Activated CD4-positive, CD25-positive, alpha-beta regulatory T cell treated with anti-CD3 and anti-CD28 coated beads, Interleukin-2, amount 50 U/mL, for 24 hours (primary cell): ENCODE measurements around the gene FAM228B.
"Not testable (repeated sequence)": the region's sequence is repeated elsewhere in the genome, so short reads cannot be mapped to it uniquely, and the experiment has no call there.

Experiments used
- ATAC-seq, 2 donors: fragments of 150-1000 bp; cut with Tn5 transposase; one replicate each; pipeline ENCODE4 v1.10.0; 2021; ENCODE audit warnings: mild to moderate bottlenecking in 1 of 2, moderate library complexity in 1 of 2

Gene FAM228B

DNA sequence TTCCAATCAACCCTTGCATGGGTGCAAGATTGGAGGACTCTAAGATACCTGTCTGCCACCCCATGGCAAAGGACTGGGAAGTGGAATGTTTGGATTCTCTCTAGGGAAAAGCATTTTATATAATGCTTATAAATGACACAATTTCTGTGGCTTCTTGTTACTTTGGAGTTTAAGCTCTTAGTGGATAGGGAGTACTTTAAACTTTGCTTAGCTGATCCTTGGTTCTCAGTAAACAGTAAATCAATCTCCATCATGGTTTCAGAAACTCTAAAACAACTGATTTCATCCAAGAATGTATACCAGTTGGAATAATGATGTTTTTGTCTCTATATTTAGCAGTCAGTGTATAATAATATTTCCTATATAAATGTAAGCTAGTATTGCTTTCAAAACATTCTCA is 37.5 kb downstream of the FAM228B start:
- ATAC-seq, result no peak

DNA sequence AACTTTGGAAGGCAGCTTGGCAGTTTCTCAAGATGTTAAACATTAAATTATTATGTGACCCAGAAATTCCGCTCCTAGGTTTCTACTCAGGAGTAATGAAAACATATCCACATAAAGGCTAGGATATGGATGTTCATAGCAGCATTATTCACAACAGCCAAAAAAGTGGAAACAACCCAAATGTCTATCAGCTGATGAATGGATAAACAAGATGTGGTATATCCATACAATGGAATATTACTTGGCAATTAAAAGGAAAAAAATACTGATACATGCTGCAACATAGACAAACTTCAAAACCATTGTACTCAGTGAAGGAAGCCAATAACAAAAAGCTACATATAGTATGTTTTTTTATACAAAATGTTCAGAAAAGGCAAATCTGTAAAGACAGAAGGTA is 39.2 kb downstream of the FAM228B start:
- no peak for ATAC-seq

- ATAC-seq, result no peak
Measured at GRCh38 chr2:24163186-24163585, 39.9 kb downstream of the FAM228B start.

DNA sequence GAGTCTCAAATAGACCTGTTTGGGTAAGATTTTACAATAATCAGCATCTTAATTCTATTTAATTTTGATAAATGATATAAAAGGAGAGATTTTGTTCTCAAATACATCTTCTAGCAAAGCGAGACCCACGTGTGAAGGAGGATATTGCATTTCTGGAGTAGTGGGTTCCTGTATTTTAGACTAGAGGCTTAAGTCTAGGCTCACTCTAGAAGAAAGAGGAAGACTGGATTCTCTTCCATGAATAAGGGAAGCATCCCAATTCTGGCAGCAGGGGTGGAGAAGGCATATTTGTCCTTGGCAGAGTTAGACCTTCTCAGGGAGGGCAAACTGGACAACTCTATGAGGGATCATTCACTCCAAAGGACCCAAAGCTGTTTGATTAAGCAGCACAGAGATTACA is 40.3 kb downstream of the FAM228B start:
- no peak for ATAC-seq

DNA sequence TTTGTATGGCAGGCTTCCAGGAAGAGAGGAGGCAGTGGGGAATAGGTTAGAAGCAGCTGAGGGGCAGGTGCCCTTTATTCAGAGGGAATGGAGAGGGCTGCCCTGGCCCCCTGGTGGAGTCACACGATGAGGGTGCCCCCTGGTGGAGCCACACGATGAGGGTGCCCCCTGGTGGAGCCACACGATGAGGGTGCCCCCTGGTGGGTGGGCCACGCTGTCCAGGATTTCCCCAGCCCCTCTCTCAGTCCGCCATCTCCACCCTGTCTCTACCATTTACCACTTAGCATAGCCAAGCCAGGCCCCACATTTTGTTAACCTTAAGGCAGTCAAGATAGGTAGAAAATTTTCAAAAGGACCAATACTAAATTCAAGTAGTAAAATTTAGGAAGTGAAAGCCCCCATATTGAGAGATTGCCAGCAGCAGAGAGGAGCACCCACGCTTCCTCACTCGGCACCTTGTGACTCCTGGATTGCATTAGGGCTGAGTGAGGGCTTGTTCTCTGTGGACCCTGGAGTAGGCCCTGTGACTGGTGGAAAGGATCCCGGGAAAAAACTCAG is 41.2 kb downstream of the FAM228B start:
- peak; percentile 21 to 24 for ATAC-seq

DNA sequence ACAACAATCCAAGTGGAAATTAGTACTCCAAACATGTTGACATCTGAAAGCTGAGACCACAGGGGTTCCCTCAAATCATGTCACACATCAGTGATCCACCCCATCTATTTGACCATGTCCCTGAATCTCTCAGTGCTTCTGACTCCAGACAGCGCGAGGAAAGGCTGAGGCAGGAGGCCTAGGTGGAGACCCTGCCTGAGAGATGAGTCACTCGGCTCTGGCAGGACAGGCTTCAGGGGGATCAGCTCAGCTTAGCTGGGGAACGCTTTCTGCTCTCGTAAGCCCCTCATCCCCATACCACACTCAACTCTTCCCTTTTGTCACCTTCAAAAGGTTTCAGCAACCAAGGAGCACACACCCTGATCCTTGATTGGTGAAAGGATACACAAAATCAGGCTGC is 45.8 kb downstream of the FAM228B start:
- ATAC-seq, result no peak

- ATAC-seq, result no peak
Measured at GRCh38 chr2:24174851-24175277, 51.6 kb downstream of the FAM228B start, which contains the start of gene FAM228A. TSS of gene FAM228A (plus strand) at chr2:24175053. CDS start at chr2:24175481, 428 bp downstream.

DNA sequence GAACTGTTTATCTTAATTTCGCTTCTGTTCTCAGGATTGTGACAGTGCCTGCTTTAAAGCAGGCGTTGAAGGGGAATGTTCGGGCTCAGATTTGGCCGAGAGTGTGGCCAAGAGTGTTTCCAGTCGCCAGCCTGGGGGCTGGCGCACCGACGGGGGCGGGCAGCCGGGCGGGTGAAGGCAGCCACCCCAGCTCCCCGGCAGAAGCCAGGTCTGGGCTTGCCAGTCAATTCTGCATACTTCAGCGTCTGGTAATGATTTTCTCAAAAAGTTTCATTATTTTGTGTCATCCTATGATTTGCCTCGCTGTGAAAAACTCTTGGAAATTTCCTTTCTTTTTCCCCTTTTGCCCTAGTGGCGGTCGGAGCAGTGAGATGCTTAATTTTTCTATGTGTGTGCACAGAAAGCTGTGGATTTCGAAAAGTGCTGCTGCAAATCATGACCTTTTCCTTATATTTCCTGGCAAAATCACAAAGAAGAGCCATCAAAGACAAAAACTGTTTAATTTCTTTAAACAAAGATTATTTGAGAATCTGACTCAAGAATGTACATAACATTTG is 52.4 kb downstream of the FAM228B start:
- ATAC-seq, result no peak

DNA sequence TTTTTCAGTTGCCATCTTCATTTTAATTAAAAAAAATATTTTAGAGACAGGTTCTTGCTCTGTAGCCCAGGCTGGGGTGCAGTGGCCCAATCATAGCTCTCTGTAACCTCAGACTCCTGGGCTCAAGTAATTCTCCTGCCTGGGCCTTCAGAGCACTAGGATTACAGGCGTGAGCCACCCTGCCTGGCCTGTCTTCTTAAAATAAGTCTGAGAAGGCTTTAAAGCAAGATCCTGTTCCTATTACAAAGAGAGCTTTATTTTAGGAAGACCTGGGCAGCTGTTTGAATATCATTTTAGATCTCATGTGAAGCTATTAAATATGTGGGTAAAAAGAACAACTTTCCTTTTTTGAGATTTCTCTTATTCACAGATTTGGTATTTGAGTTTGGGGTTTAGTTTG is 53.1 kb downstream of the FAM228B start:
- no peak for ATAC-seq

DNA sequence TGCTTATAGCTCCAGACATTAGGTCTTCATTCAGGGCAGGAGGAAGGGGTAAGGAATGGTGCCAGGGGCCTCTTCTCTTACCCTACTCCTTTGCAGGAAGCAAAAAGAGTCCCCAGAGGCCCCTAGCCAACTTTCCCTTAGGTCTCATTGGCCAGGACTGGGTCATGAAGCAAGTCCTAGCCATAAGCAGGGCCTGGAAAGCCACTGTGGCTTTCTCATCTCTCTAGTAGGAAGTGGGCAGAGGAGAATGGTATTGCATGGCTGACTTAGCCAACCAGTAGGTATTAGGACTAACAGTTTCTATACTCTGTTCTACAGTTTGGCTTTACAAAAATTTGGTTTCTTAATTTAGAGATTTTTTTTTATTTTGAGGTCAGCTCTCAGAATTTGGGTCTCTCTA is 56.4 kb downstream of the FAM228B start:
- ATAC-seq, result no peak

DNA sequence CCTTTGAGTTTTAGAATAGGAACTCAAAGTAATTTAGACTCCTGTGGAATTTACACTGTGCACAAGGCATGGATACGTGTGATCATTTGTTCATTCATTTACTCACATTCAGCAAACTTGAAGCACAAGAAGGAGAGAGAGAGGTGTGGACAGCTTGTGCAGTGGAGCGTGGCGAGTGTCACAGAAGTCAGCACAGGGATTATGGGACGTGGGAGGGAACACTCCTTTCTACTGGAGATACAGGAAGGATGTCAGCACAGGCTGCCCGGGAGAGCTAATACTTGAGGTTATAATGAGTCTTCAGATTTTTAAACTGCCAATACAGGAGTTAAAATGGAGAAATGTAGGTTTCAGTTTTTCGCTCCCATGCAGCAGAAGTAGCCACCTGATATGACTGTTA is 58.6 kb downstream of the FAM228B start:
- no peak for ATAC-seq

DNA sequence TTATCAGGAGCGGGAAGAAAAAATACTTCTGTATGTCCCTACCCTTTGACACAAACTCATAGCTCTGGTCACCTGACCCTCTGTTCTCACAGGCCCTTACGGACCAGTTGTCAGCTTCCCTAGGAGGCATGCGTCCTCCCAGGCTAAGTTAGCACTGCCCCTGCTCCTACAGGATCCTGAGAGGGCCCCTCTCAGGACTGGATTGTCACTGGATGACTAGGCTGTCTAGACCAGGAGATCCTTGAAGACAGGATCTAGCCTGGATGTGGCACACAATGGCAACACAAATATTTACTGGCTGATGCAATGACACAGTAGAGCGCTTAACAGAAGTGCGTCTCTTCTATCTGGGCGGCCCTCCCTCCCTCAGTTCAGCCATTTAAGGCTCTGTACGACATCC is 59.2 kb downstream of the FAM228B start:
- no peak for ATAC-seq

- ATAC-seq, result no peak
Measured at GRCh38 chr2:24183366-24184069, 60.2 kb downstream of the FAM228B start.

DNA sequence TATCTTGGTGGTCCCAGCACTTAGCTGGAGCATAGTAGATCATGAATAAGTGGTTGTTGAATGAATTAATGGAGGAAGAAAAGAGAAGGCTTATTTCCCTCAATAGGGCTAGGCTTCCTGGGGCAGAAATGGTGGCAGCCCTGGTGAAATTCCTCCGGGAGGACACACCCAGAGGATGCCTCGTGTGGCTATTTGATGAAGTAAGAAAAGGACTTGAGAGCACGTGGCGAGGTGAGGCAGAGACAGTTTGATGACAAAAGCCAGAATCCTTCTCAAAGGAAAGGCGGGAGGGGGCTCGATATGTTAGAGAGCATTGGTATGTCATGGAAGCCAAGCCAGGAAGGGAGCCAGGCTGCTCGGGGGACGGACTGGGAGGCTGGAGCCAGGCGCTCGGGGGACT is 66.3 kb downstream of the FAM228B start:
- no peak for ATAC-seq

DNA sequence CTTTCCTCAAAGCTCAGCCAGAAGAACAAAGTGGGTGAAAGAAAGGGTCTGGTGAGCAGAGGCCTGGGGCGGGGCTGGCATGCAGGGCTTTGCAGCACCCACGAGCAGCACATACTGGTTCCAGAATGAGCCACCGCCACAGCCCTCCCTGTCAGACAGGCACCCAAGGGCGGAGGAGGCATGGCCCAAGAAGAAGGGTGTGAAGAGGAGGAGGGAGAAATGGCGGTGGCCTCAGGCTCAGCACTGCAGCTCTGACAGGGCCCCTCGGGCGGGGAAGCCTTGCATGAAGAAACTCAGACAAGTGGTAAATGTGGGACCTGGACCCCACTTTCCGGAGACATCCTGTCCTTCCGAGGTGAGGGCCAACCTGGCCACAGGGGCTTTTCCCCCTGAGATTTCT is 67.2 kb downstream of the FAM228B start:
- no peak for ATAC-seq

DNA sequence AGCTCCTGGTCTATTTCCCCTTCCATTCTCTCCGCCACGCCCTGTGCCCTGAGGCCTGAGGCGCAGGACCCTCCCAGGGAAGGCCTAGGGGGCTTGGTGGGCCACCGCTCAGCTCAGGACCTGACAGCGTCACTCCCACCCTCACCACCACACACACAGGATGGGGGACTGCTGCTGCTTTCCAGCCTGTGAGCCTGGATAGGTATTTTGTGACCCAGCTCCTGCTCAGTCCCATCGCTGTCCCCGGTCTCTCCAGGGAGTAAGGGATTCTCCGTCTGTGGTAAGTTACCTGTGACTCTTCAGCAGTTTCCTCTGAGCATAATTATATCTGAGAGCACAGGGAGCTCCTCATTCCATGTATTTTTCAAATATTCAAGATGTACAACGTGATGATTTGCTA is 67.9 kb downstream of the FAM228B start:
- no peak for ATAC-seq

DNA sequence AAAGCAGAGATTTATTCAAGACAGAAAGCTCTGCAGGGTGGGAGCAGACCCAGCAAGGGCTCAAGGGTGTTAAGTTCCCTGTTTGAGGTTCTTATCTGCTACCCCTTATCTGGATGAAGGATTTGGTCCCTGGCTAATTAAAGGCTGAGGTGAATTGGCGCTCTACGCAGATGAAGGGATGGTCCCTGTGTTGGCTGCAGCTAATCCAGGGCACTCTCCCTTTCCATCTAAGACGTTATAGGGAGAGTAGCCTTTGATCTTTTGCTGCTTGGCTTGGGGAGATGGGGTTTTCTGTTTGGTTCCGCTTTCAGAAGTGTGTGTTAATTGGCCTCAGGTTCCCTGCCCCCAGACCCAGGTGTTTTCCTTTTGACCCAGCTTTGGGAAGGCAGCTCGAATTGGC is 68.6 kb downstream of the FAM228B start:
- ATAC-seq, result no peak

GRCh38 chr2:24197213-24197612 is 73.9 kb downstream of the FAM228B start:
- not testable (repeated sequence) for ATAC-seq

GRCh38 chr2:24199968-24200590 is 76.8 kb downstream of the FAM228B start:
- no peak for ATAC-seq

DNA sequence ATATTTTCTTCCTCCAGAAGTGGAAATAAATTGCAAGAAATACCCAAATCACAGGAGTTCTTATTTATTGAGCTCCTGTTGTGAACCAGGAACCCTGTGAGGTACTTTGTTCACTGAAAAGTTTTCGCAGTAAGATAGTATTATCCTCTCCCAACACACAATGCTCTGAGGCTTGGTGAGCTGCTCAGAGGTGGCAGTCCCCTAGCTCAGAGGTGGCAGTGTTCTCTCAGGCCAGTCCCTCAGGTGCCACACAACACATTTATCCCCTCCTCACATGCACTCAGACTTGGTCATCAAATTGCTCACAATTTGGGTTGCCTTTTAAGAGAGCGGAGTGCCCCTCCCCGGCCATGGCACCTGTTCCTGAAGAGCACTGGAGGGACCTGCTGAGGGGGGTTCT is 77.5 kb downstream of the FAM228B start:
- ATAC-seq, result no peak

DNA sequence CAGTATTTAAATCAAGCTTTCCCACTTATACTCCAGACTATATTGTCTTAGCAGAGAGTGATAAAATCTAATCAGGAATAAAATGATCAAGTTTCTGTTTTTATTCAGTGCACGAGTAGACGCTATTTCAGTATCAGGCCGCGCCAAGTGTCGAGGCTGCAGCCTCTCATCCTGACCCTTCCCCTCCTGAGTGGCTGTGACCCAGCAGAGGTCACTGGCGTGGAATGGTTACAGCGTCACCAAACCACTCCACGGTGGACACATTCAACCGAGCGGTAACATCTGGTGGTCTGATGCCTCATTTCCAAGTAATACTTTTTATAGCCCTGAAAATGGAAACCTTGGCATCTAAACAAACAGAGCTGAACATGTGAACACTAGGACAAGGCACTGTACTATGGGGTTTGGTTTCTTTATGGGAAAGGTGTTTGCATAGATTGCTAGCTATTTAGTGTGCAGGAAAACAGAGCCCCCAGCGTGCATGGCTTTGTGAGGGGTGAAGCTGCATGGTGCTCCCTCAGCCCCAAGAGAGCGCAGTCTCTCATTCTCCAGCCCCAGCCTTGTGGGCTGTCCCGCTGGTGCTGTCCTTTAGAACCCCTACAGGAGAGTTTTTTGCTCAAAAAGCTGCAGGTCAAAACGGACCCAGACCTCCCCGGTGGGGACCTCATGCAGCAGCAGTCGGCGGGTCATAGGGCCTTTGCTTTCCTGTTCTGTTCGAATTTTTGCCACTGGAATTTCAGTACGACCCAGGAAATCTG is 79.9 kb downstream of the FAM228B start:
- ATAC-seq, result no peak

- no peak for ATAC-seq
Measured at GRCh38 chr2:24203787-24204150, 80.5 kb downstream of the FAM228B start.

- no peak for ATAC-seq
Measured at GRCh38 chr2:24204505-24204904, 81.2 kb downstream of the FAM228B start.
